ENCODE measurements around the gene IL36RN. TPM values are rescaled to one million over a fixed set of nuclear protein-coding genes. Genes with fewer than 3 reads are reported as not detected.
"Not testable (repeated sequence)": the region's sequence is repeated elsewhere in the genome, so short reads cannot be mapped to it uniquely, and the experiment has no call there.

Gene IL36RN
- total RNA-seq, 1 donor from 2014 or later: not detected

GRCh38 chr2:113096842-113097618 is 38.0 kb downstream of the IL36RN start:
- DNase-seq (ENCODE audit: low read depth): not testable (repeated sequence)

- DNase-seq (ENCODE audit: low read depth): no peak
These were observed 39.0 kb downstream of the IL36RN start for GRCh38 chr2:113098041-113098440.

GRCh38 chr2:113098532-113098931 is 39.5 kb downstream of the IL36RN start:
- no peak for DNase-seq (ENCODE audit: low read depth)

GRCh38 chr2:113102133-113102532 is 43.1 kb downstream of the IL36RN start:
- DNase-seq (ENCODE audit: low read depth): no peak

- DNase-seq (ENCODE audit: low read depth): no peak
These were observed 44.3 kb downstream of the IL36RN start for GRCh38 chr2:113103277-113103676.

- DNase-seq (ENCODE audit: low read depth): no peak
These were observed 45.1 kb downstream of the IL36RN start for GRCh38 chr2:113104054-113104611.

GRCh38 chr2:113105047-113105785 is 46.2 kb downstream of the IL36RN start:
- no peak for DNase-seq (ENCODE audit: low read depth)

GRCh38 chr2:113111121-113111520 is 52.1 kb downstream of the IL36RN start:
- DNase-seq (ENCODE audit: low read depth): no peak

GRCh38 chr2:113111823-113112287 is 52.9 kb downstream of the IL36RN start:
- no peak for DNase-seq (ENCODE audit: low read depth)

GRCh38 chr2:113112441-113112840 is 53.4 kb downstream of the IL36RN start:
- no peak for DNase-seq (ENCODE audit: low read depth)

GRCh38 chr2:113112871-113113270 is 53.9 kb downstream of the IL36RN start:
- DNase-seq (ENCODE audit: low read depth): no peak

- DNase-seq (ENCODE audit: low read depth): no peak
These were observed 54.8 kb downstream of the IL36RN start for GRCh38 chr2:113113807-113114206.

Other genes starting within 250 kb of the IL36RN start
- not detected in 2 replicates for gene IL1B, start 222.4 kb upstream of the IL36RN start, total RNA-seq
- not detected in 2 replicates for gene IL37, start 148.0 kb upstream of the IL36RN start, total RNA-seq
- not detected in 2 replicates for gene IL36G, start 81.2 kb upstream of the IL36RN start, total RNA-seq
- gene IL36A, start 53.7 kb upstream of the IL36RN start, total RNA-seq: not detected in 2 replicates
- gene IL36B, start 6.3 kb upstream of the IL36RN start, total RNA-seq: not detected in 2 replicates
- gene IL1F10, start 8.8 kb downstream of the IL36RN start, total RNA-seq: not detected in 2 replicates
- gene IL1RN, start 68.4 kb downstream of the IL36RN start, total RNA-seq: not detected in 2 replicates
- gene PSD4, start 114.8 kb downstream of the IL36RN start, total RNA-seq: 0.83 and 1.2 TPM in 2 replicates
- gene PAX8, start 219.7 kb downstream of the IL36RN start, total RNA-seq: 19.6 and 27.8 TPM in 2 replicates